A549 treated with AZD9567 at 1 μM for 4 hours (cell line): ENCODE data around the gene RTN4R. TPM values are rescaled to one million over a fixed set of nuclear protein-coding genes. Genes with fewer than 3 reads are reported as not detected.

Experiments
- total RNA-seq: library from RNA; stranded (reverse); fragments of 200-300 nt; extraction: Qiagen RNA extraction; gene quantifications from 5 replicates; pipeline ENCODE4 v1.2.3, GENCODE V29; 2022; ENCODE audit not compliant: insufficient read depth

RTN4R gene
- total RNA-seq, result 9.3 to 16.2 TPM (median 14.8 TPM) in 5 replicates

GRCh38 chr22:20268279-20269012 is at the start of gene RTN4R:
Gene RTN4R, minus strand, starts transcription at chr22:20268318. Its CDS starts 226 bp downstream, at chr22:20268092.

Other genes starting within 250 kb of the RTN4R start
- 13.3 to 21.1 TPM (median 13.6 TPM) in 5 replicates for gene TANGO2, start 247.2 kb downstream of the RTN4R start, total RNA-seq
- 18.4 to 21.3 TPM (median 20.6 TPM) in 5 replicates for gene DGCR8, start 188.1 kb downstream of the RTN4R start, total RNA-seq
- 271 to 295 TPM (median 290 TPM) in 5 replicates for gene RANBP1, start 152.2 kb downstream of the RTN4R start, total RNA-seq
- gene TRMT2A, start 151.1 kb downstream of the RTN4R start, total RNA-seq, result 23.5 to 29.5 TPM (median 27.0 TPM) in 5 replicates
- gene ZDHHC8, start 136.5 kb downstream of the RTN4R start, total RNA-seq, result 29.2 to 42.3 TPM (median 40.1 TPM) in 5 replicates
- gene CCDC188, start 117.3 kb downstream of the RTN4R start, total RNA-seq, result not detected in 5 replicates
- 26.5 to 47.9 TPM (median 44.8 TPM) in 5 replicates for gene DGCR6L, start 51.7 kb upstream of the RTN4R start, total RNA-seq
- 4.6 to 7.4 TPM (median 7.1 TPM) in 5 replicates for gene ZNF74, start 125.8 kb upstream of the RTN4R start, total RNA-seq
- 0.81 to 1.9 TPM (median 1.1 TPM) in 5 replicates for gene SCARF2, start 169.5 kb upstream of the RTN4R start, total RNA-seq
- gene KLHL22, start 227.5 kb upstream of the RTN4R start, total RNA-seq, result 8.5 to 12.2 TPM (median 11.2 TPM) in 5 replicates
- 60.0 to 65.7 TPM (median 62.9 TPM) in 5 replicates for gene MED15, start 239.3 kb upstream of the RTN4R start, total RNA-seq